HepG2 (cell line): ENCODE measurements around the gene FXYD4. TPM values are rescaled to one million over a fixed set of nuclear protein-coding genes. Genes with fewer than 3 reads are reported as not detected.

ENCODE experiments used
- EP300 ChIP-seq, 3 experiments: sonication (generic) in 1 of 3; formaldehyde crosslinking in 1 of 3; IDR thresholded peaks; 2 replicates each; pipeline versions ENCODE4 v1.5.1 to v1.6.1; 2011 to 2020; ENCODE audit warnings: low read depth in 2 of 3, low read length in 2 of 3, borderline replicate concordance in 1 of 3, improper control_type of control experiment in 1 of 3, mild to moderate bottlenecking in 1 of 3, missing genetic modification reagents in 1 of 3, moderate library complexity in 1 of 3
- HMG20B ChIP-seq: conservative IDR thresholded peaks from 2 replicates; pipeline ENCODE4 v1.6.1; 2016; ENCODE audit warnings: missing genetic modification reagents, missing compliant biosample characterization
- JARID2 ChIP-seq: sonication (generic); formaldehyde crosslinking; IDR thresholded peaks from 2 replicates; pipeline ENCODE4 v1.8.1; 2023; ENCODE audit warnings: missing genetic modification reagents, inconsistent platforms; ENCODE audit not compliant: insufficient replicate concordance
- MAFF ChIP-seq: IDR thresholded peaks from 2 replicates; pipeline ENCODE4 v1.6.1; 2011; ENCODE audit warnings: low read depth, low read length, improper control_type of control experiment
- NFYC ChIP-seq: IDR thresholded peaks from 2 replicates; pipeline ENCODE4 v1.6.1; 2016; ENCODE audit warnings: missing genetic modification reagents, missing compliant biosample characterization
- PHB2 ChIP-seq: fragments of 450-650 bp; IDR thresholded peaks from 2 replicates; pipeline ENCODE4 v1.6.1; 2018; ENCODE audit not compliant: partially characterized antibody
- PPARG ChIP-seq: conservative IDR thresholded peaks from 2 replicates; pipeline ENCODE4 v1.6.1; 2016; ENCODE audit warnings: missing biosample characterization, missing genetic modification reagents
- SNRNP70 ChIP-seq: fragments of 200-400 bp; formaldehyde crosslinking; IDR thresholded peaks from 2 replicates; pipeline ENCODE4 v1.6.1; 2017; ENCODE audit warnings: mild to moderate bottlenecking, low read depth, low read length, moderate library complexity
- SP1 ChIP-seq, 2 experiments: fragments of 450-650 bp in 1 of 2; sonication (generic) in 1 of 2; formaldehyde crosslinking in 1 of 2; IDR thresholded peaks; 2 replicates each; pipeline versions ENCODE4 v1.4.0 to v1.6.1; 2016 to 2020; ENCODE audit warnings: missing genetic modification reagents in 1 of 2
- SP2 ChIP-seq: sonication (generic); formaldehyde crosslinking; IDR thresholded peaks from 2 replicates; pipeline ENCODE4 v1.5.1; 2020; ENCODE audit warnings: mild to moderate bottlenecking, missing genetic modification reagents
- SRSF4 ChIP-seq: fragments of 200-400 bp; formaldehyde crosslinking; IDR thresholded peaks from one replicate; pipeline ENCODE4 v1.6.1; 2018; ENCODE audit warnings: mild to moderate bottlenecking, low read depth, low read length, moderate library complexity; ENCODE audit not compliant: poor library complexity, severe bottlenecking
- SRSF9 ChIP-seq: fragments of 200-400 bp; formaldehyde crosslinking; IDR thresholded peaks from 2 replicates; pipeline ENCODE4 v1.6.1; 2018; ENCODE audit warnings: borderline replicate concordance, mild to moderate bottlenecking, low read depth, low read length; ENCODE audit not compliant: insufficient read depth, poor library complexity, severe bottlenecking
- TSC22D2 ChIP-seq: sonication (generic); formaldehyde crosslinking; IDR thresholded peaks from 2 replicates; pipeline ENCODE4 v1.5.1; 2020; ENCODE audit warnings: missing genetic modification reagents, mild to moderate bottlenecking, borderline replicate concordance
- U2AF2 ChIP-seq: fragments of 200-400 bp; formaldehyde crosslinking; IDR thresholded peaks from 2 replicates; pipeline ENCODE4 v1.6.1; 2017; ENCODE audit warnings: low read depth, mild to moderate bottlenecking, low read length
- WIZ ChIP-seq: sonication (generic); formaldehyde crosslinking; IDR thresholded peaks from 2 replicates; pipeline ENCODE4 v1.5.1; 2020; ENCODE audit warnings: mild to moderate bottlenecking, missing genetic modification reagents
- XBP1 ChIP-seq: sonication (generic); formaldehyde crosslinking; IDR thresholded peaks from 2 replicates; pipeline ENCODE4 v1.5.0; 2020; ENCODE audit warnings: missing genetic modification reagents
- ZBTB7A ChIP-seq: sonication (generic); formaldehyde crosslinking; IDR thresholded peaks from 2 replicates; pipeline ENCODE4 v1.8.0; 2022; ENCODE audit warnings: mild to moderate bottlenecking, missing genetic modification reagents
- ZC3H4 ChIP-seq: sonication (generic); formaldehyde crosslinking; IDR thresholded peaks from 2 replicates; pipeline ENCODE4 v1.4.0; 2020; ENCODE audit warnings: missing genetic modification reagents, borderline replicate concordance
- ZNF136 ChIP-seq: sonication (generic); formaldehyde crosslinking; IDR thresholded peaks from 2 replicates; pipeline ENCODE4 v1.8.1; 2022; ENCODE audit warnings: low read depth, mild to moderate bottlenecking, moderate library complexity, missing genetic modification reagents
- ZNF143 ChIP-seq: sonication (generic); formaldehyde crosslinking; IDR thresholded peaks from 2 replicates; pipeline ENCODE4 v1.4.0; 2020; ENCODE audit warnings: missing genetic modification reagents
- ZNF30 ChIP-seq: sonication (generic); formaldehyde crosslinking; IDR thresholded peaks from 2 replicates; pipeline ENCODE4 v1.5.0; 2020; ENCODE audit warnings: mild to moderate bottlenecking, missing genetic modification reagents
- ZNF850 ChIP-seq: sonication (generic); formaldehyde crosslinking; conservative IDR thresholded peaks from 2 replicates; pipeline ENCODE4 v1.9.0; 2021; ENCODE audit warnings: mild to moderate bottlenecking, missing genetic modification reagents
- polyA plus RNA-seq, 8 experiments: library from polyadenylated mRNA; depleted of rRNA in 3 of 8; stranded (reverse) in 7 of 8; unstranded in 1 of 8; fragments of >200 nt; fragmentation: Illumina TruSeq in 4 of 8; extraction: Trizol in 4 of 8; gene quantifications; 2 replicates each; pipeline versions ENCODE4 v1.2.1 to v1.2.3, GENCODE V29; 2011 to 2016; ENCODE audit warnings: low read depth in 4 of 8, missing spikeins in 1 of 8, mixed read lengths in 1 of 8; ENCODE audit not compliant: insufficient read depth in 1 of 8
- total RNA-seq, 5 experiments: library from RNA; depleted of rRNA; stranded (reverse); fragments of >200 nt; fragmentation: Illumina TruSeq; extraction: Trizol; gene quantifications; 2 replicates each; pipeline ENCODE4 v1.2.3, GENCODE V29; 2016; ENCODE audit warnings: low read depth in 1 of 5
- TF ChIP-seq, protein P1 (sequence below): sonication (generic); formaldehyde crosslinking; IDR thresholded peaks from 2 replicates; pipeline ENCODE4 v1.8.0; 2022; ENCODE audit warnings: missing genetic modification reagents, mild to moderate bottlenecking, inconsistent platforms, borderline replicate concordance
- TF ChIP-seq, protein P2 (sequence below): sonication (generic); formaldehyde crosslinking; IDR thresholded peaks from 2 replicates; pipeline ENCODE4 v1.4.0; 2020; ENCODE audit warnings: missing genetic modification reagents, low read depth, mild to moderate bottlenecking, borderline replicate concordance
- TF ChIP-seq, protein P3 (sequence below): sonication (generic); formaldehyde crosslinking; IDR thresholded peaks from 2 replicates; pipeline ENCODE4 v1.8.1; 2022; ENCODE audit warnings: low read depth, mild to moderate bottlenecking, missing genetic modification reagents

FXYD4 gene
- total and polyA plus RNA-seq, 2 of the 13 experiments (the other 11 are each of a cell fraction or from before 2014, with no cell fraction given): not detected

DNA sequence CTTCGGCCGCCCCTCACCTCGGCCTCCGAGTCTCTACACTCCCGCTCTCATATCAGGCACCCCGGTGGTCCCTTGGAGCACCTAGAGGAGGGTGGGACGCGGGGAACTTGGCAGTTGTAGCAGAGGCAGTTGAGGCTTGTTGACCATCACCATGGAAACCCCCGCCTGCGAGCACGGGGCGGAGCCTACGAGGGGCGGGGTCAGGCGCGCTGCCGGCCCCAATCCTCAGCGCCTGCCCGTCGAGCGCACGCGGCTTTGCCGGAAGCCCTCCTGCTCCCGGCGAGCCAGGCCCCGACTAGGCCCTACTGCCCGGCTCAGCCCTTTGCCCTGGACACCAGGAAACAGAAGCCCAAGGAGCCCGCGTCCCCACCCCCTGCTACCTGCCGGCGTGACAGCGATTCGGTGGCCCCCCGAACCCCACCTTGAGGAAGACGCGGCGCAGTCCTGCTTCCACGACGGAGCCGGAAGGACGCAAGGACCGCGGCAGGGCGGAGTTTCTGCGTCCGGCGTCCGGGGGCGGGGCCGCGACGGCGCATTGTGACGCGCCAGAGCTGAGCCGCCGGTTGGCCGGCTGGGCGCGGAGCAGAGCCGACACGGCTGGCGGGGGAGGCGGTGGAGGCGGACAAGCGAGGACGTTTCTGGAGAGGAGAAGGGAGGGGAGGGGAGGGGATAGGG, 37.4 kb downstream of the FXYD4 start, which contains the start of gene HNRNPF (continued):
- TF ChIP-seq, protein P1, sequence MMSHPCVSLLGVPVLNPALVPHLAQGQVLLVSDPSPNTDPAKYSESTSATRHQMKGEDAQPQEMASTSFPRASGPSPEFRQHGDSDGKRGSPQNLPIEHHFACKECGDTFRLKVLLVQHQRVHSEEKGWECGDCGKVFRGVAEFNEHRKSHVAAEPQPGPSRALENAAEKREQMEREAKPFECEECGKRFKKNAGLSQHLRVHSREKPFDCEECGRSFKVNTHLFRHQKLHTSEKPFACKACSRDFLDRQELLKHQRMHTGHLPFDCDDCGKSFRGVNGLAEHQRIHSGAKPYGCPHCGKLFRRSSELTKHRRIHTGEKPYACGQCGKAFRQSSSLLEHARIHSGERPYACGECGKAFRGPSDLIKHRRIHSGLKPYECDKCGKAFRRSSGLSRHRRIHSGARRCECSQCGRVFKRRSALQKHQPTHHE (CRISPR knock-in tag): peak; percentile 76; the same call in 1 of the 2 replicates
- TF ChIP-seq ZC3H4 (CRISPR knock-in tag) (peak; percentile 59; the same call in 1 of the 2 replicates), SNRNP70 (no peak), ZNF136 (no peak), SP1 (IDR thresholded peaks at IDR 0.05) (no peak), SP1 (CRISPR knock-in tag; IDR thresholded peaks at IDR 0.05) (peak; percentile 79), PPARG (CRISPR knock-in tag) (no peak), ZNF143 (CRISPR knock-in tag) (0 out of 2 replicates have a peak, but pooled peaks have one; percentile 26), SRSF9 (no peak), PHB2 (no peak), JARID2 (CRISPR knock-in tag) (peak; percentile 49), WIZ (peak; percentile 50; the same call in 1 of the 2 replicates), ZNF30 (CRISPR knock-in tag) (no peak), TSC22D2 (CRISPR knock-in tag) (peak; percentile 43), SP2 (CRISPR knock-in tag) (peak; percentile 69), XBP1 (CRISPR knock-in tag) (no peak), ZBTB7A (no peak), NFYC (CRISPR knock-in tag) (peak; percentile 43), ZNF850 (no peak), U2AF2 (no peak), EP300 (IDR thresholded peaks at IDR 0.05; ENCODE audit: low read depth in 2 of 2, low read length in 2 of 2) (0 out of 4 replicates have a peak, but pooled peaks of 1 of the 2 experiments have one; percentile 18), EP300 (CRISPR knock-in tag; IDR thresholded peaks at IDR 0.05; ENCODE audit: borderline replicate concordance) (no peak), SRSF4 (peak; percentile 44), MAFF (no peak), HMG20B (CRISPR knock-in tag) (no peak)
- TF ChIP-seq, protein P2, sequence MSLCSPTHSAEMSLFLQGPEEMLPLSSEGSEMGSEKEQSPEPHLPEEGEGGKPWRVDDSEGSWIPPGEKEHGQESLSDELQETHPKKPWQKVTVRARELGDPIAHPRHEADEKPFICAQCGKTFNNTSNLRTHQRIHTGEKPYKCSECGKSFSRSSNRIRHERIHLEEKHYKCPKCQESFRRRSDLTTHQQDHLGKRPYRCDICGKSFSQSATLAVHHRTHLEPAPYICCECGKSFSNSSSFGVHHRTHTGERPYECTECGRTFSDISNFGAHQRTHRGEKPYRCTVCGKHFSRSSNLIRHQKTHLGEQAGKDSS (CRISPR knock-in tag): no peak; the same call in 1 of the 2 replicates
- TF ChIP-seq, protein P3, sequence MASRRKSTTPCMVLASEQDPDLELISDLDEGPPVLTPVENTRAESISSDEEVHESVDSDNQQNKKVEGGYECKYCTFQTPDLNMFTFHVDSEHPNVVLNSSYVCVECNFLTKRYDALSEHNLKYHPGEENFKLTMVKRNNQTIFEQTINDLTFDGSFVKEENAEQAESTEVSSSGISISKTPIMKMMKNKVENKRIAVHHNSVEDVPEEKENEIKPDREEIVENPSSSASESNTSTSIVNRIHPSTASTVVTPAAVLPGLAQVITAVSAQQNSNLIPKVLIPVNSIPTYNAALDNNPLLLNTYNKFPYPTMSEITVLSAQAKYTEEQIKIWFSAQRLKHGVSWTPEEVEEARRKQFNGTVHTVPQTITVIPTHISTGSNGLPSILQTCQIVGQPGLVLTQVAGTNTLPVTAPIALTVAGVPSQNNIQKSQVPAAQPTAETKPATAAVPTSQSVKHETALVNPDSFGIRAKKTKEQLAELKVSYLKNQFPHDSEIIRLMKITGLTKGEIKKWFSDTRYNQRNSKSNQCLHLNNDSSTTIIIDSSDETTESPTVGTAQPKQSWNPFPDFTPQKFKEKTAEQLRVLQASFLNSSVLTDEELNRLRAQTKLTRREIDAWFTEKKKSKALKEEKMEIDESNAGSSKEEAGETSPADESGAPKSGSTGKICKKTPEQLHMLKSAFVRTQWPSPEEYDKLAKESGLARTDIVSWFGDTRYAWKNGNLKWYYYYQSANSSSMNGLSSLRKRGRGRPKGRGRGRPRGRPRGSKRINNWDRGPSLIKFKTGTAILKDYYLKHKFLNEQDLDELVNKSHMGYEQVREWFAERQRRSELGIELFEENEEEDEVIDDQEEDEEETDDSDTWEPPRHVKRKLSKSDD (CRISPR knock-in tag): no peak; the same call in 1 of the 2 replicates
